Small intestine (tissue), 16 donors: ENCODE data around the gene GNAI3. TPM values are rescaled to one million over a fixed set of nuclear protein-coding genes. Genes with fewer than 3 reads are reported as not detected.

Experiments
- DNase-seq, 2 donors: peaks; one replicate each; pipeline versions ENCODE4 v3.0.0 to v3.0.0-alpha.2; 2013
- FAIRE-seq: peaks from 2 replicates; lab custom pipeline; 2012; peaks lifted over from hg19 to GRCh38; lab: Jason Lieb, UNC
- H3K27ac ChIP-seq, 3 donors: one replicate each; pipeline ENCODE4 v1.5.1; 2013; ENCODE audit warnings: low read length in 2 of 3, mild to moderate bottlenecking in 2 of 3, control low read depth in 1 of 3, inconsistent platforms in 1 of 3, low read depth in 1 of 3, moderate library complexity in 1 of 3
- H3K27me3 ChIP-seq, 3 donors: one replicate each; pipeline ENCODE4 v1.6.1; 2013; ENCODE audit warnings: low read length in 3 of 3, inconsistent platforms in 1 of 3; ENCODE audit not compliant: control insufficient read depth in 3 of 3, insufficient read depth in 3 of 3
- H3K36me3 ChIP-seq, 3 donors: one replicate each; pipeline ENCODE4 v1.6.1; 2013; ENCODE audit warnings: low read length in 3 of 3, inconsistent platforms in 1 of 3, low read depth in 1 of 3, mild to moderate bottlenecking in 1 of 3, moderate library complexity in 1 of 3; ENCODE audit not compliant: control insufficient read depth in 3 of 3, insufficient read depth in 2 of 3
- H3K4me1 ChIP-seq, 3 donors: one replicate each; pipeline ENCODE4 v1.6.1; 2013; ENCODE audit warnings: low read length in 2 of 3, inconsistent platforms in 1 of 3, low read depth in 1 of 3, mild to moderate bottlenecking in 1 of 3, moderate library complexity in 1 of 3; ENCODE audit not compliant: control insufficient read depth in 3 of 3, insufficient read depth in 2 of 3
- H3K4me3 ChIP-seq, 3 donors: one replicate each; pipeline ENCODE4 v1.5.1; 2013; ENCODE audit warnings: low read length in 3 of 3, control low read depth in 1 of 3, inconsistent platforms in 1 of 3, low read depth in 1 of 3, mild to moderate bottlenecking in 1 of 3, moderate library complexity in 1 of 3
- H3K9me3 ChIP-seq, 2 donors: one replicate each; pipeline ENCODE4 v1.6.1; 2013; ENCODE audit warnings: low read depth in 1 of 2, low read length in 1 of 2; ENCODE audit not compliant: control insufficient read depth in 2 of 2, insufficient read depth in 1 of 2
- WGBS, 3 donors: extraction: QIAGEN DNeasy Blood & Tissue Kit; methylation state at CpG; one replicate each; pipeline ENCODE4 v1.1.7; 2013; 5-methylcytosine and 5-hydroxymethylcytosine counted together
- long read RNA-seq, 10 donors: transcript quantifications; one replicate each; lab custom pipeline, GENCODE V29; 2026
- polyA plus RNA-seq, 4 donors: library from polyadenylated mRNA; stranded (reverse) in 3 of 4; unstranded in 1 of 4; fragments of 200-250 nt in 3 of 4; fragments of 120-200 nt in 1 of 4; gene quantifications; one replicate each; pipeline versions ENCODE4 v1.2.1 to v1.2.3, GENCODE V29; 2013
- donor health status: healthy with polysubstance abuse.
- donor health status: control.
- donor health status: control.
- donor health status: Bipolar disorder and iron deficiency.
- donor health status: healthy.

The GNAI3 gene
- polyA plus RNA-seq: 1 to 10 TPM; 3.0 to 7.4 (median 4.1) TPM
- long read RNA-seq, donor 1: 0 reads
- long read RNA-seq, donor 2, full-length matches to known transcripts: 10 of 10 reads
- long read RNA-seq, donor 2, partial matches to known transcripts: 0 of 10 reads
- long read RNA-seq, donor 2, other reads (novel, unspliced or antisense): 0 of 10 reads
- long read RNA-seq, donor 3, full-length matches to known transcripts: 17 of 33 reads
- long read RNA-seq, donor 3, partial matches to known transcripts: 16 of 33 reads
- long read RNA-seq, donor 3, other reads (novel, unspliced or antisense): 0 of 33 reads
- long read RNA-seq, donor 4: 0 reads
- long read RNA-seq, donor 5, full-length matches to known transcripts: 7 of 7 reads
- long read RNA-seq, donor 5, partial matches to known transcripts: 0 of 7 reads
- long read RNA-seq, donor 5, other reads (novel, unspliced or antisense): 0 of 7 reads
- long read RNA-seq, donor 6, full-length matches to known transcripts: 15 of 21 reads
- long read RNA-seq, donor 6, partial matches to known transcripts: 6 of 21 reads
- long read RNA-seq, donor 6, other reads (novel, unspliced or antisense): 0 of 21 reads
- long read RNA-seq, donor 7: 0 reads
- long read RNA-seq, donor 8, full-length matches to known transcripts: 2 of 2 reads
- long read RNA-seq, donor 8, partial matches to known transcripts: 0 of 2 reads
- long read RNA-seq, donor 8, other reads (novel, unspliced or antisense): 0 of 2 reads
- long read RNA-seq, donor 9, full-length matches to known transcripts: 5 of 5 reads
- long read RNA-seq, donor 9, partial matches to known transcripts: 0 of 5 reads
- long read RNA-seq, donor 9, other reads (novel, unspliced or antisense): 0 of 5 reads
- long read RNA-seq, donor 10, full-length matches to known transcripts: 34 of 52 reads
- long read RNA-seq, donor 10, partial matches to known transcripts: 18 of 52 reads
- long read RNA-seq, donor 10, other reads (novel, unspliced or antisense): 0 of 52 reads

DNA sequence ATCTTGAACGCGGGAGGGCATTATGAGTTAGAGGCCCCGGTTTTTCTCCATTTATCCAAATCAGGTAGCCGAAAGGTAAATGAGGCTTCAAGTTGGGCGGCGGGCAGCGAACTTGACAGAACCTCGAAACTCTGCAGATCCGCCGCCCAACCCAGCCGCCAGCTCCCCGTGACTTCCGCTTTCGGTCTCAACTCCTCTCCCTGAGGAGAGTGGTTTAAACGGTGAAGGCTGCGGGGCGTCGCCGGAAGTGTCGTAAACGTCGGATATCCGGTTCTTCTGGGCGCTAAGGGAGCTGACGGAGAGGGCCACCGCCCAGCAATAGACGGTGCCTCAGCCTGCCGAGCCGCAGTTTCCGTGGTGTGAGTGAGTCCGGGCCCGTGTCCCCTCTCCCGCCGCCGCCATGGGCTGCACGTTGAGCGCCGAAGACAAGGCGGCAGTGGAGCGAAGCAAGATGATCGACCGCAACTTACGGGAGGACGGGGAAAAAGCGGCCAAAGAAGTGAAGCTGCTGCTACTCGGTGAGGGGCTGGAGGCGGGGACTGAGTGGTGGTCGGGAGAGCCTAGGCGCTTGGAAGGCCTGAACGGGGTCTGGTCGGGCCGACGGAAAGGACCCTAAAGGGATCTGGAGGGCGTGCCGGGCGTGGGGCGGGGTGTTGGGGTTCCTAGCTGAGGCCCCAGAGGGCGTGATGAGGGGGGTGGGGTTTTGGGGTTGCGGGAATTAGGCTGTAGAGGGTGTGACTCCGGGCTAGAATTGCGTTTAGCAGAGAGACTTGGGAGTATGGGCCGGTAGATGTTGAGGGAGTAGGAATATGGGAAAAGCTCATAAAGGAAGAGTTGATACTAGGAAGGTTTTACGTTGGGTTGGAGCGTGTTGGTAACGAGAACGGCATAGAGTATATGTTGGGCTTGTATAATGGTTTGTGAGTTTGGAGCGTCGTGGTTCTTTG lies at the start of gene GNAI3:
GNAI3 (plus strand) TSS at position 295 of the 947 bp plus-strand sequence; CDS start at position 401, 106 bp downstream.
- DNase-seq (peak; percentile 99), FAIRE-seq (no peak)
- Histone ChIP-seq H3K4me1 (peaks cover 0 to 15% (median 4%) of the 10 kb centered on the region in 3 donors), H3K27me3 (no peaks in the 10 kb centered on the region), H3K27ac (peak within 1 kb of the TSS; percentile 87 to 98 (median 91)), H3K9me3 (no peaks in the 10 kb centered on the region), H3K4me3 (peak within 1 kb of the TSS; percentile 71 to 88 (median 71)), H3K36me3 (no peaks in the 10 kb centered on the region)
- 0% methylated on average over 65 to 68 of the region's 68 CpGs for WGBS, 3 donors

DNA sequence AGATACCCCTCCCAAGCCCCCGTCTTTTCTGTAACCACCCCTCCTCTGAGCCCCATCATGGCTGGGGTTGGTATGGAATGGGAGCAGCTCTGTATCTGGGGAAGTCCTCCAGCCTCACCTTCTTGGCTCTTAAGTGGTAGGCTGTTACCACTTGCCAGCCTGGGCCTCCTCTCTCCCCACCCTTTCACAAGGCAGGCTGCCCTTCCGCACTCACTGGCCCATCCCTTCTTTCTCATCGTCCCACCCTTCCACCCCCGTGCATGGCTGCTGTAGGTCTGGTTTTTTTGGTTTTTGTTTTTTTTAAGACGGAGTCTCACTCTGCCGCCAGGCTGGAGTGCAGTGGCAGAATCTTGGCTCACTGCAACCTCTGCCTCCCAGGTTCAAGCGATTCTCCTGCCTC lies 49.3 kb upstream of the GNAI3 start:
- peak in 1 of 2 donors; percentile 23 for DNase-seq
- Histone ChIP-seq H3K4me1 (peaks cover 4 to 26% (median 7%) of the 10 kb centered on the region in 3 donors), H3K9me3 (no peaks in the 10 kb centered on the region), H3K27ac (peak overlapping the region in 2 of 3 donors; percentile 41 to 42), H3K27me3 (no peaks in the 10 kb centered on the region), H3K4me3 (no peak overlapping the region), H3K36me3 (peaks cover 0 to 47% (median 0%) of the 10 kb centered on the region in 3 donors)
- no peak for FAIRE-seq
- 73 to 79% (median 76%) methylated on average over 7 of the region's 7 CpGs for WGBS, 3 donors

DNA sequence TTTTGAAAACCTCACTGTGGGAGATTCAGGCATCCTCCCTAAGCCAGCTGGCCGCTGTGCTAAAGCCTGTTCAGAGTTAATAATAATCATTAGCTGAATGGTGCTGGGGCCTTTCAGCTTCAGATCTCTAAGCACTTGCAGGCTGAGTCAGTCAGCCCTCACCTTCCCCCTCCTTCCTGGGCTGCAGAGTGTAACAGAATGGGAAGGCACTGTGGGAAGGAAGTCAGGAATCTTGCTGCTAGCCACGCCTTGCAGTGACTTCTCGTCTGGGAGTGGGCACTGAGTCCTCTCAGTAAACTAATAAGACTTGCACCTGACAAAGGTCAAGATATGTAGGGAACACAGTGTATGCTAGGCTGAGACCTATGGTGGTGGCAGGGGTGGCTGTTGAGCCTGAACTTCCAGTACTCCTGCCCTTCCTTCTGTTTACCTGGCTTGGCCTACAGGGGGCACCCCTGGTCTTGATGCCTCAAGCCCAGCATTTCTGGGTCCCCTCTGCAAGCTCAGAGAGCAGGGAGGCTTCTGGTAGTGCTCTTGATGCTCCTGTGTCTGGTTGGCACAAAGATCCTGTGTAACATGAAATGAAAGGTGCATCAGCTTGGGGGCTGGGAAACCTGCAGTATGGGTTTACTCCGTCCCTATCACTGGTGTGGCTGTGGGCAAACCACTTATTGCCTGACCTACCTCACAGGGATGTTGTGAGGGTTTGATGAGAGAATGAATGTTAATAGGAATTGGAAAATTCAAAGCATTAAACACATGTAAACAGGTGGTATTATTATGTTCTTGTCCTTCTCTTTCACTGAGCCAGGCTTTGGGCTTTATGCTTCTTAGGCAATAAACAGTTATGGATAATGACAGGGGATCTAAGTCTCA lies 48.5 kb upstream of the GNAI3 start:
- FAIRE-seq: no peak
- peak; percentile 75 to 96 for DNase-seq
- no peaks in the 10 kb centered on the region for H3K27me3 ChIP-seq
- H3K27ac ChIP-seq: peak overlapping the region in 2 of 3 donors; percentile 25 to 41
- H3K4me1 ChIP-seq: peaks cover under 1 to 23% (median 8%) of the 10 kb centered on the region in 3 donors
- no peaks in the 10 kb centered on the region for H3K9me3 ChIP-seq
- peaks cover 0 to 47% (median 0%) of the 10 kb centered on the region in 3 donors for H3K36me3 ChIP-seq
- 27 to 53% (median 39%) methylated on average over 4 of the region's 4 CpGs for WGBS, 3 donors
- H3K4me3 ChIP-seq: no peak overlapping the region

DNA sequence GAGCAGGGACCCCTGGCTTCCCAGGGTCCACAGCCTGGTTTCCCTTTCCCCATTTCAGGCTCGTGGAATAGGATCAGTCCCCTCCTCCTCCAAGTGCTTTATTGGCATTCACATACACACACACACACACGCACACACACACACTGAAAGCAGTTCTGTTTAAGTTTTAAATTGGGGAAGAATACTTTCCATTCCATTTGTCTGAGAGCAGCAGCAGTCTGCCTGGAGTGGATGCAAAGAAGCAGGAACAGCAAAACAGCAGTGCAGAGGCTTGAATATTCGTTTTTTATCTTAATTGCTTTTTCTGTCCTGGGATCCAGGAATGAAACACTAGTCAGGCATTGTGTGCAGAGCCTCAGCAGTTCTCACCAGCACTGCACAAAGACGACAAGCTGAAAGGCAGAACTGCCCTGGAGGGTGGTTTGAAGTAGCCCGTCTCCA lies 47.5 kb upstream of the GNAI3 start:
- Histone ChIP-seq H3K4me3 (no peak overlapping the region), H3K4me1 (peaks cover 0 to 21% (median 8%) of the 10 kb centered on the region in 3 donors), H3K36me3 (peaks cover 0 to 42% (median 0%) of the 10 kb centered on the region in 3 donors), H3K9me3 (no peaks in the 10 kb centered on the region), H3K27ac (peak overlapping the region in 2 of 3 donors; percentile 6 to 16), H3K27me3 (no peaks in the 10 kb centered on the region)
- DNase-seq: peak in 1 of 2 donors; percentile 26
- WGBS, 3 donors: 48 to 56% (median 53%) methylated on average over 5 of the region's 5 CpGs
- FAIRE-seq: no peak

DNA sequence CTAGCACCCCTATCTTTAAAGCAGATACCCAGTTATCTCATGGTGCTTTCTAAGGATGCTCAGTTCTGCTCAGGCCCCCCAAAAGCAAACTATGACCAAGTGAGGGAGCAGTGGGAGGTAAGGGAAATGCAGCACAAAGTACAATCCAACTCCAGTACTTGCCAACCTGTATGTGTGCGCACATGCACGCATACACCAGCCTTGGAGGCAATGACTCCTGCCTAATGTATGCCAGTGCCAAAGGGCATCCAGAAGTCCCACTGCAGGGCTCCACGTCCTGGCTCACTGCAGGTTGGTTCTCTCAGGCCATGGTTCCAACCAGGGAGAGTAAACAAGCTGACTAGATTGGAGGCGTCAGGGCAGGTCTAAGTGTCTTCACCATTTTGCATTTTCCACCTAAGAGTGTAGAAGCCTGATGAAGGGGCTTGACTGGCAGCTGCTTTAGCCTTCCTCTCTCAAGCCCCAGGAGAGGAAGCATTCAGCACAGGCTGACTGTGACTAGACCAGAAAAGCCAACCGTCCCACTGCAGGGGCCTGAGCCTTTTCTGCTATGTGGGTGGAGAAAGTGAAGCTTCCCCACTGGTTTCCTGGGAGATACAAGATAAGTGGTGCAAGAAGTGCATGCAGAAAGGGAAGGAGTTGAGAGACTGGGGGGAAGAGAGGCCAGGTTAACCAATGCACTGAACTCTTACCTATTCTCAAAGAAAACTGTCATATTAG lies 46.6 kb upstream of the GNAI3 start:
- Histone ChIP-seq H3K27ac (peak overlapping the region in 1 of 3 donors; percentile 21), H3K9me3 (no peaks in the 10 kb centered on the region), H3K4me3 (no peak overlapping the region), H3K27me3 (no peaks in the 10 kb centered on the region), H3K4me1 (peaks cover 0 to 21% (median 8%) of the 10 kb centered on the region in 3 donors), H3K36me3 (peaks cover 0 to 37% (median 0%) of the 10 kb centered on the region in 3 donors)
- DNase-seq (peak in 1 of 2 donors; percentile 61), FAIRE-seq (no peak)
- 56 to 66% (median 64%) methylated on average over 5 of the region's 5 CpGs for WGBS, 3 donors

DNA sequence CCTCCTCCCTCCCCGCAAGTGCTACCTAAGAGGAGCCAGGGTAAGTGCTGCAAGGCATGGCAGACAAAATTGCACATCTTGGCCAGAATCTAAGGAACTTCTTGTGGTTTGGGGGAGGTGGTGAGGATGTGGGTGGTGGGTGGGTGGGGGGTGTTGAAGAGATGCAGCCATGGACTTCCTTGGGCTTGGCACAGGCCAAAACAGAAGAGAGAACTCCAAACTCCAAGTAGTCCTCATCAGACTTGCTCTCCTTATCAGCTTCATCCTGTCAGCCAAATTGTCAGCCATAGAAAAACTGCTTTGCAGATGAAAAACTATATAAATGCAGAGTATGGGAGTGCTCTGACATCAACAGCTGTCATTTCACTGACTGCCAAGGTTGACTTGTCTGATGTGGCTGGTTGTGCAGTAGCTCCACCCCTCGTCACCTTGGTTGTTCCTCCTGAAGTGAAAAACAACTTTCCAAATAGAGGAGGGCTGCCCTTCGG lies 46.0 kb upstream of the GNAI3 start:
- FAIRE-seq (no peak), DNase-seq (peak in 1 of 2 donors; percentile 22)
- peaks cover 0 to 35% (median 0%) of the 10 kb centered on the region in 3 donors for H3K36me3 ChIP-seq
- 62 to 87% (median 78%) methylated on average over 3 of the region's 3 CpGs for WGBS, 3 donors
- H3K4me3 ChIP-seq: no peak overlapping the region
- no peaks in the 10 kb centered on the region for H3K27me3 ChIP-seq
- H3K27ac ChIP-seq: peak overlapping the region in 1 of 3 donors; percentile 21
- H3K4me1 ChIP-seq: peaks cover 0 to 21% (median 8%) of the 10 kb centered on the region in 3 donors
- no peaks in the 10 kb centered on the region for H3K9me3 ChIP-seq
